K562 (cell line): ENCODE data around the gene ATP1A2. TPM values are rescaled to one million over a fixed set of nuclear protein-coding genes. Genes with fewer than 3 reads are reported as not detected.

Experiments
- ATAC-seq: fragments of 200-7000 bp; cut with Tn5 transposase; 3 replicates; pipeline ENCODE4 v1.9.1; 2020; ENCODE audit warnings: moderate library complexity
- BruUV-seq: library from RNA; stranded (reverse); fragments of 400-500 nt; replicated peaks from 2 replicates; lab custom pipeline; 2021; lab: Mats Ljungman, UMichigan
- CTCF ChIA-PET: fragments of 300-600 bp; formaldehyde crosslinking; extraction: SDS; loops from one replicate; lab custom pipeline; 2021; ENCODE audit warnings: low intra/inter-chr PET ratio; lab: Yijun Ruan, JAX
- POLR2A ChIA-PET: fragments of 300-600, 350-650 bp; sonication (Branson Sonifier 250); formaldehyde crosslinking; extraction: SDS; loops from one replicate; lab custom pipeline; 2021; ENCODE audit warnings: antibody characterized with exemption, inconsistent platforms; lab: Yijun Ruan, JAX
- DNase-seq, 4 experiments: peaks; one replicate each; pipeline versions ENCODE4 v3.0.0 to v3.0.0-alpha.2; 2011 to 2018; ENCODE audit warnings: low spot score in 3 of 4, mixed read lengths in 3 of 4; ENCODE audit errors: extremely low read depth in 1 of 4
- FAIRE-seq: peaks from 2 replicates; lab custom pipeline; 2011; peaks lifted over from hg19 to GRCh38; lab: Jason Lieb, UNC
- H2AFZ ChIP-seq: 2 replicates; pipeline ENCODE4 v1.6.0; 2011; ENCODE audit warnings: low read depth, low read length, control low read depth, inconsistent platforms
- H3K27ac ChIP-seq: fragments of 200-600 bp; 3 replicates; pipeline ENCODE4 v1.8.0; 2011; ENCODE audit warnings: low read depth, mild to moderate bottlenecking, control low read depth, inconsistent platforms, low read length, moderate library complexity, mixed read lengths; ENCODE audit errors: extremely low read depth
- H3K27me3 ChIP-seq, 2 experiments: fragments of 300-600 bp in 1 of 2; 2 replicates in 1 of 2; 3 replicates in 1 of 2; pipeline versions ENCODE4 v1.6.0 to v1.8.0; 2011; ENCODE audit warnings: inconsistent platforms in 2 of 2, low read length in 2 of 2, mild to moderate bottlenecking in 1 of 2, mixed read lengths in 1 of 2, moderate library complexity in 1 of 2; ENCODE audit not compliant: control insufficient read depth in 2 of 2, insufficient read depth in 2 of 2
- H3K36me3 ChIP-seq: fragments of 300-600 bp; 3 replicates; pipeline ENCODE4 v1.8.0; 2011; ENCODE audit warnings: mild to moderate bottlenecking, low read length, inconsistent platforms; ENCODE audit not compliant: control insufficient read depth, insufficient read depth
- H3K4me1 ChIP-seq, 2 experiments: fragments of 200-600 bp in 1 of 2; replicated peaks in 1 of 2; 2 replicates in 1 of 2; 3 replicates in 1 of 2; pipeline versions ENCODE4 v1.5.1 to v1.8.0; 2011; ENCODE audit warnings: inconsistent platforms in 2 of 2, low read length in 2 of 2, mild to moderate bottlenecking in 1 of 2, mixed read lengths in 1 of 2, moderate library complexity in 1 of 2; ENCODE audit not compliant: control insufficient read depth in 2 of 2, insufficient read depth in 2 of 2
- H3K4me2 ChIP-seq: 2 replicates; pipeline ENCODE4 v1.6.1; 2011; ENCODE audit warnings: low read length, control low read depth, inconsistent platforms, mixed read lengths; ENCODE audit not compliant: insufficient read depth
- H3K4me3 ChIP-seq: fragments of 200-600 bp; sonication (generic), shearing (Covaris generic); 2 replicates; pipeline ENCODE4 v1.5.1; 2016; ENCODE audit warnings: control low read depth, inconsistent platforms
- H3K79me2 ChIP-seq: fragments of 200-600 bp; 3 replicates; pipeline ENCODE4 v1.8.0; 2011; ENCODE audit warnings: low read length, inconsistent platforms; ENCODE audit not compliant: control insufficient read depth, insufficient read depth
- H3K9ac ChIP-seq, 2 experiments: 2 replicates each; pipeline versions ENCODE4 v1.6.0 to v1.6.1; 2011; ENCODE audit warnings: low read depth in 2 of 2, low read length in 2 of 2, control low read depth in 1 of 2, inconsistent platforms in 1 of 2, mild to moderate bottlenecking in 1 of 2, mixed read lengths in 1 of 2; ENCODE audit not compliant: insufficient read depth in 1 of 2
- H3K9me1 ChIP-seq: one replicate; pipeline ENCODE4 v1.6.0; 2011; ENCODE audit warnings: inconsistent platforms, mild to moderate bottlenecking, low read length, moderate library complexity; ENCODE audit not compliant: control insufficient read depth, insufficient read depth
- H3K9me3 ChIP-seq: replicated peaks from 2 replicates; pipeline ENCODE4 v1.5.1; 2011; ENCODE audit warnings: low read depth, low read length, inconsistent platforms; ENCODE audit not compliant: control insufficient read depth, insufficient read depth
- H4K20me1 ChIP-seq: replicated peaks from 2 replicates; pipeline ENCODE4 v1.6.1; 2011; ENCODE audit warnings: low read length, inconsistent platforms, mixed read lengths; ENCODE audit not compliant: control insufficient read depth, insufficient read depth
- CREM ChIP-seq: IDR thresholded peaks from 2 replicates; pipeline ENCODE4 v1.6.1; 2014; ENCODE audit warnings: antibody characterized with exemption, low read depth
- HLTF ChIP-seq: fragments of 450-650 bp; IDR thresholded peaks from 2 replicates; pipeline ENCODE4 v1.6.1; 2016
- NCOA1 ChIP-seq: fragments of 450-650 bp; IDR thresholded peaks from 2 replicates; pipeline ENCODE4 v1.6.1; 2016; ENCODE audit warnings: low read depth
- PHB2 ChIP-seq: fragments of 450-650 bp; IDR thresholded peaks from 2 replicates; pipeline ENCODE4 v1.6.1; 2017; ENCODE audit warnings: low read depth
- RAD21 ChIP-seq, 2 experiments: fragments of 250-450 bp in 1 of 2; fragments of 450-650 bp in 1 of 2; sonication (Bioruptor Pico) in 1 of 2; formaldehyde crosslinking in 1 of 2; IDR thresholded peaks in 1 of 2; conservative IDR thresholded peaks in 1 of 2; 2 replicates each; pipeline versions ENCODE4 v1.4.0 to v1.8.0; 2020 to 2022; ENCODE audit warnings: mild to moderate bottlenecking in 2 of 2, moderate library complexity in 1 of 2
- SLC30A9 ChIP-seq: fragments of 250-450 bp; sonication (Bioruptor Pico); IDR thresholded peaks from 2 replicates; pipeline ENCODE4 v1.8.0; 2022; ENCODE audit warnings: mild to moderate bottlenecking, moderate library complexity
- ZC3H8 ChIP-seq: fragments of 450-650 bp; IDR thresholded peaks from 2 replicates; pipeline ENCODE4 v1.6.1; 2017
- ZNF347 ChIP-seq: fragments of 450-650 bp; formaldehyde crosslinking; IDR thresholded peaks from 2 replicates; pipeline ENCODE4 v1.4.0; 2020; ENCODE audit warnings: low read depth, mild to moderate bottlenecking, moderate library complexity
- WGBS: fragments of 100-300 bp; shearing (Covaris generic); methylation state at CpG from one replicate; pipeline ENCODE4 v1.1.6; 2016; ENCODE audit warnings: low coverage, mixed read lengths; ENCODE audit not compliant: insufficient coverage; ENCODE audit errors: missing lambda C conversion rate; 5-methylcytosine and 5-hydroxymethylcytosine counted together
- in situ Hi-C: fragments of 300-500 bp; cut with MboI; formaldehyde crosslinking; loops from 4 replicates; pipeline ENCODE4 v1.15.0; 2018; ENCODE audit warnings: inconsistent platforms, mixed read lengths
- intact Hi-C: fragments of 100-400 bp; cut with micrococcal nuclease; formaldehyde crosslinking; loops from 2 replicates; pipeline ENCODE4 v1.14.2; 2022
- polyA plus RNA-seq, 8 experiments: library from polyadenylated mRNA; depleted of rRNA in 4 of 8; stranded (reverse) in 5 of 8; unstranded in 3 of 8; fragments of >200 nt; fragmentation: Nextera tagmentation in 2 of 8; fragmentation: Illumina TruSeq in 1 of 8; extraction: Ambion mirVana in 2 of 8; extraction: Trizol in 1 of 8; gene quantifications; 2 replicates each; pipeline versions ENCODE4 v1.2.1 to v1.2.3, GENCODE V29; 2011 to 2014; ENCODE audit warnings: inconsistent platforms in 1 of 8, missing spikeins in 1 of 8
- total RNA-seq, 7 experiments: library from RNA; depleted of rRNA in 6 of 7; stranded (reverse); fragments of >200 nt in 6 of 7; fragmentation: Illumina TruSeq in 2 of 7; extraction: Trizol in 2 of 7; gene quantifications; 2 replicates each; pipeline versions ENCODE4 v1.2.1 to v1.2.3, GENCODE V29; 2011 to 2021; ENCODE audit warnings: low replicate concordance in 1 of 7
- TF ChIP-seq, protein P1 (sequence below): sonication (generic); formaldehyde crosslinking; IDR thresholded peaks from 2 replicates; pipeline ENCODE4 v1.8.1; 2023; ENCODE audit warnings: mild to moderate bottlenecking, missing genetic modification reagents, moderate library complexity
- TF ChIP-seq, protein P2 (sequence below): fragments of 250-450 bp; sonication (Bioruptor Pico); IDR thresholded peaks from 2 replicates; pipeline ENCODE4 v1.4.0; 2020
- TF ChIP-seq, protein P3 (sequence below): fragments of 450-650 bp; IDR thresholded peaks from 2 replicates; pipeline ENCODE4 v1.6.1; 2018; ENCODE audit warnings: mild to moderate bottlenecking, low read depth; ENCODE audit not compliant: partially characterized antibody
- TF ChIP-seq, protein P4 (sequence below): fragments of 150-350 bp; conservative IDR thresholded peaks from 2 replicates; pipeline ENCODE4 v1.6.1; 2014; ENCODE audit warnings: low read length

ATP1A2 gene
- total and polyA plus RNA-seq, 9 of the 15 experiments (the other 6 are each of a cell fraction or from before 2014, with no cell fraction given): 0.04 to 0.11 (median 0.09) TPM; not detected in 6

DNA sequence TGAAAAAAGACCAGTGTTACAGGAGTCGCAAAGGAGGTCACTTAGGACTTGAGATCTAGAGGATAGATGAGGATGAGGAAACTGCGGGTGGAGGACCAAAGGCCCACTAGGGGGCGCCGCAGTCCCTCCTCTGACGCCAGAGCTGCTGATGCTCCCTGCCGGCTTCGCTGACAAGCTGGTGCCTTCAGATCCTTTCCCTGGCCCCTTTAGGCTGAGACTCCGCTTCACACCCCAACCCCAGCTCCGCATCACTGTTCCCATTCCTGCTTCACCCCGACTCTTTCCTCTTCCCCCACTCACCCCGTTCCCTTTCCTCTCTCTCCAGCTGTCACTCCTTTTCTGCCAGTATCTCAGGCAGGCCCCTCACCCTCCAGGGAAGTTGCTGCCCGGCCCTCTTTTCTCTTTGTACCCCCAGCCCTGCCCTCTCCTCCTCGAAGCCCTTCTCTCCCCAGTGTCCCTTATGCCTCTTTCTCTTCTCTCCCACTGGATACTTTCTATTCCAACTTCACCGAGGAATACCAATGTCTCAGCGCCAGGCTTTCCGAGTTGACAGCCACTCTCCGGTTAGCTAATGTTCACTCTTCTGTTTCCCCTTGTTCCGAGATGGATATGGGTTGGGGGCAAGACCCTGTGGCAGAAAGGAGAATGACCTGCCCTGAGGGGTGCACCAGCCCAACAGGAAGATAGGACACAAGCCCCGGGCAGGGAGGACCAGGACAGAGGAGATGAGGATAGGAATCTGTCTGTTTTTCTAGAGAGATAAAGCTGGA is 29.7 kb upstream of the ATP1A2 start:
- ATAC-seq: peak; percentile 97
- no peaks in the 10 kb centered on the region for H3K9me3 ChIP-seq
- in situ Hi-C loops: no loop called here
- peaks cover 4 to 18% of the 10 kb centered on the region in 2 experiments; a peak in 3 of 5 replicates for H3K27me3 ChIP-seq
- peak; percentile 92 for FAIRE-seq
- H3K9me1 ChIP-seq: no peaks in the 10 kb centered on the region
- H3K79me2 ChIP-seq: no peaks in the 10 kb centered on the region
- H3K4me2 ChIP-seq: no peak overlapping the region
- no peak overlapping the region for H3K9ac ChIP-seq
- no peak overlapping the region for H2AFZ ChIP-seq
- no peaks in the 10 kb centered on the region for H3K36me3 ChIP-seq
- CTCF ChIA-PET: interaction anchor here (0.7 to 1.6 kb wide), 8 partner anchors 13 to 986 kb away, joined by 3 to 10 read pairs (median 4); partner anchors contain the start of gene IGSF8
- no peak overlapping the region for H3K4me3 ChIP-seq
- 22% methylated on average over 18 of the region's 19 CpGs for WGBS
- peak; percentile 86 to 90 (median 88) for DNase-seq
- H3K4me1 ChIP-seq: peaks cover 0 to 16% of the 10 kb centered on the region in 2 experiments; a peak in 1 of 5 replicates
- no TSS peak for BruUV-seq
- POLR2A ChIA-PET: interaction anchor here (0.6 to 1.6 kb wide), 6 partner anchors 11 to 205 kb away, joined by 3 to 7 read pairs (median 4); no protein-coding TSS in a partner anchor
- intact Hi-C loops: loop anchor here (1.0 kb wide), 2 partner anchors 77 to 290 kb away; no protein-coding TSS in a partner anchor
- peaks cover 7% of the 10 kb centered on the region; the same call in 1 of the 2 replicates for H4K20me1 ChIP-seq
- H3K27ac ChIP-seq: no peak overlapping the region
- TF ChIP-seq ZC3H8: no peak
- no peak for TF ChIP-seq SLC30A9
- TF ChIP-seq CREM: peak; percentile 83
- TF ChIP-seq, protein P1, sequence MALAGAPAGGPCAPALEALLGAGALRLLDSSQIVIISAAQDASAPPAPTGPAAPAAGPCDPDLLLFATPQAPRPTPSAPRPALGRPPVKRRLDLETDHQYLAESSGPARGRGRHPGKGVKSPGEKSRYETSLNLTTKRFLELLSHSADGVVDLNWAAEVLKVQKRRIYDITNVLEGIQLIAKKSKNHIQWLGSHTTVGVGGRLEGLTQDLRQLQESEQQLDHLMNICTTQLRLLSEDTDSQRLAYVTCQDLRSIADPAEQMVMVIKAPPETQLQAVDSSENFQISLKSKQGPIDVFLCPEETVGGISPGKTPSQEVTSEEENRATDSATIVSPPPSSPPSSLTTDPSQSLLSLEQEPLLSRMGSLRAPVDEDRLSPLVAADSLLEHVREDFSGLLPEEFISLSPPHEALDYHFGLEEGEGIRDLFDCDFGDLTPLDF (CRISPR knock-in tag): no peak
- no peak for TF ChIP-seq PHB2
- no peak for TF ChIP-seq ZNF347 (CRISPR knock-in tag)
- no peak for TF ChIP-seq NCOA1
- TF ChIP-seq, protein P2, sequence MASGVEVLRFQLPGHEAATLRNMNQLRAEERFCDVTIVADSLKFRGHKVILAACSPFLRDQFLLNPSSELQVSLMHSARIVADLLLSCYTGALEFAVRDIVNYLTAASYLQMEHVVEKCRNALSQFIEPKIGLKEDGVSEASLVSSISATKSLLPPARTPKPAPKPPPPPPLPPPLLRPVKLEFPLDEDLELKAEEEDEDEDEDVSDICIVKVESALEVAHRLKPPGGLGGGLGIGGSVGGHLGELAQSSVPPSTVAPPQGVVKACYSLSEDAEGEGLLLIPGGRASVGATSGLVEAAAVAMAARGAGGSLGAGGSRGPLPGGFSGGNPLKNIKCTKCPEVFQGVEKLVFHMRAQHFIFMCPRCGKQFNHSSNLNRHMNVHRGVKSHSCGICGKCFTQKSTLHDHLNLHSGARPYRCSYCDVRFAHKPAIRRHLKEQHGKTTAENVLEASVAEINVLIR (CRISPR knock-in tag): peak; percentile 17; the same call in 1 of the 2 replicates
- TF ChIP-seq, protein P3, sequence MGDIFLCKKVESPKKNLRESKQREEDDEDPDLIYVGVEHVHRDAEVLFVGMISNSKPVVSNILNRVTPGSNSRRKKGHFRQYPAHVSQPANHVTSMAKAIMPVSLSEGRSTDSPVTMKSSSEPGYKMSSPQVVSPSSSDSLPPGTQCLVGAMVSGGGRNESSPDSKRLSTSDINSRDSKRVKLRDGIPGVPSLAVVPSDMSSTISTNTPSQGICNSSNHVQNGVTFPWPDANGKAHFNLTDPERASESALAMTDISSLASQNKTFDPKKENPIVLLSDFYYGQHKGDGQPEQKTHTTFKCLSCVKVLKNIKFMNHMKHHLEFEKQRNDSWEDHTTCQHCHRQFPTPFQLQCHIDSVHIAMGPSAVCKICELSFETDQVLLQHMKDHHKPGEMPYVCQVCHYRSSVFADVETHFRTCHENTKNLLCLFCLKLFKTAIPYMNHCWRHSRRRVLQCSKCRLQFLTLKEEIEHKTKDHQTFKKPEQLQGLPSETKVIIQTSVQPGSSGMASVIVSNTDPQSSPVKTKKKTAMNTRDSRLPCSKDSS: no peak
- TF ChIP-seq, protein P4, sequence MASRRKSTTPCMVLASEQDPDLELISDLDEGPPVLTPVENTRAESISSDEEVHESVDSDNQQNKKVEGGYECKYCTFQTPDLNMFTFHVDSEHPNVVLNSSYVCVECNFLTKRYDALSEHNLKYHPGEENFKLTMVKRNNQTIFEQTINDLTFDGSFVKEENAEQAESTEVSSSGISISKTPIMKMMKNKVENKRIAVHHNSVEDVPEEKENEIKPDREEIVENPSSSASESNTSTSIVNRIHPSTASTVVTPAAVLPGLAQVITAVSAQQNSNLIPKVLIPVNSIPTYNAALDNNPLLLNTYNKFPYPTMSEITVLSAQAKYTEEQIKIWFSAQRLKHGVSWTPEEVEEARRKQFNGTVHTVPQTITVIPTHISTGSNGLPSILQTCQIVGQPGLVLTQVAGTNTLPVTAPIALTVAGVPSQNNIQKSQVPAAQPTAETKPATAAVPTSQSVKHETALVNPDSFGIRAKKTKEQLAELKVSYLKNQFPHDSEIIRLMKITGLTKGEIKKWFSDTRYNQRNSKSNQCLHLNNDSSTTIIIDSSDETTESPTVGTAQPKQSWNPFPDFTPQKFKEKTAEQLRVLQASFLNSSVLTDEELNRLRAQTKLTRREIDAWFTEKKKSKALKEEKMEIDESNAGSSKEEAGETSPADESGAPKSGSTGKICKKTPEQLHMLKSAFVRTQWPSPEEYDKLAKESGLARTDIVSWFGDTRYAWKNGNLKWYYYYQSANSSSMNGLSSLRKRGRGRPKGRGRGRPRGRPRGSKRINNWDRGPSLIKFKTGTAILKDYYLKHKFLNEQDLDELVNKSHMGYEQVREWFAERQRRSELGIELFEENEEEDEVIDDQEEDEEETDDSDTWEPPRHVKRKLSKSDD: no peak
- peak; percentile 71 to 84 for TF ChIP-seq RAD21 (CRISPR knock-in tag; conservative IDR thresholded peaks at IDR 0.05 in 1 of 2, IDR thresholded peaks at IDR 0.05 in 1 of 2)
- 0 out of 2 replicates have a peak, but pooled peaks have one; percentile 43 for TF ChIP-seq HLTF
